Left ventricle myocardium superior (tissue), 1 donor: ENCODE data around the gene TDRD9. TPM values are rescaled to one million over a fixed set of nuclear protein-coding genes. Genes with fewer than 3 reads are reported as not detected.

Source experiments
- ATAC-seq: fragments of 200-7000 bp; cut with Tn5 transposase; one replicate; pipeline ENCODE4 v1.9.1; 2020; ENCODE audit warnings: mild to moderate bottlenecking, moderate library complexity
- DNase-seq: peaks from one replicate; pipeline ENCODE4 v3.0.0-alpha.2; 2020
- intact Hi-C: fragments of 100-400 bp; cut with micrococcal nuclease; formaldehyde crosslinking; loops from one replicate; pipeline ENCODE4 v1.11.0; 2022
- total RNA-seq: library from RNA; stranded (reverse); fragmentation: NEBNext Ultra II Directional; extraction: Animal tissue kit (Norgen Biotek cat#: 25700); gene quantifications from one replicate; pipeline ENCODE4 v1.2.1, GENCODE V29; 2021
- donor health status: DM: no; HTN: yes; CAD: no; lungs with severe emphysema.

The TDRD9 gene
- total RNA-seq, 1 donor from 2014 or later, result 2.2 TPM

- ATAC-seq, result peak; percentile 28
- no peak for DNase-seq
- intact Hi-C loops, result no loop called here
These were observed 37.2 kb upstream of the TDRD9 start for GRCh38 chr14:103890821-103891666.

GRCh38 chr14:103891667-103892215, 36.5 kb upstream of the TDRD9 start:
- ATAC-seq (no peak), DNase-seq (no peak)
- intact Hi-C loops, result no loop called here

- intact Hi-C loops, result no loop called here
- DNase-seq (no peak), ATAC-seq (no peak)
These were observed 36.0 kb upstream of the TDRD9 start for GRCh38 chr14:103892247-103892646.

- intact Hi-C loops, result no loop called here
- DNase-seq (no peak), ATAC-seq (no peak)
These were observed 34.1 kb upstream of the TDRD9 start for GRCh38 chr14:103894034-103894722.

- intact Hi-C loops, result no loop called here
- DNase-seq (peak; percentile 40), ATAC-seq (peak; percentile 19)
These were observed 33.6 kb upstream of the TDRD9 start for GRCh38 chr14:103894723-103895059.

GRCh38 chr14:103896578-103896977, 31.7 kb upstream of the TDRD9 start:
- ATAC-seq (no peak), DNase-seq (no peak)
- intact Hi-C loops, result no loop called here

GRCh38 chr14:103897075-103897947, 30.9 kb upstream of the TDRD9 start:
- intact Hi-C loops, result no loop called here
- peak; percentile 83 for ATAC-seq

GRCh38 chr14:103898204-103898603, 30.1 kb upstream of the TDRD9 start:
- ATAC-seq (no peak), DNase-seq (no peak)
- intact Hi-C loops, result no loop called here

More at GRCh38 chr14:103897075-103897947, 30.9 kb upstream of the TDRD9 start:
- peak; percentile 66 for DNase-seq

GRCh38 chr14:103898711-103899110, 29.5 kb upstream of the TDRD9 start:
- DNase-seq (no peak), ATAC-seq (no peak)
- intact Hi-C loops, result no loop called here

GRCh38 chr14:103899316-103899715, 28.9 kb upstream of the TDRD9 start:
- intact Hi-C loops, result no loop called here
- DNase-seq (no peak), ATAC-seq (no peak)

- DNase-seq (no peak), ATAC-seq (no peak)
These were observed 28.4 kb upstream of the TDRD9 start for GRCh38 chr14:103899833-103900232.

GRCh38 chr14:103904493-103905107, 23.7 kb upstream of the TDRD9 start:
- no peak for ATAC-seq

More at GRCh38 chr14:103899833-103900232, 28.4 kb upstream of the TDRD9 start:
- intact Hi-C loops, result no loop called here

GRCh38 chr14:103905842-103906456, 22.3 kb upstream of the TDRD9 start:
- DNase-seq, result no peak
- ATAC-seq, result no peak
- intact Hi-C loops, result no loop called here

More at GRCh38 chr14:103904493-103905107, 23.7 kb upstream of the TDRD9 start:
- no peak for DNase-seq
- intact Hi-C loops, result no loop called here

- intact Hi-C loops, result no loop called here
- no peak for DNase-seq
- ATAC-seq, result no peak
These were observed 19.7 kb upstream of the TDRD9 start for GRCh38 chr14:103908580-103908979.

- DNase-seq (no peak), ATAC-seq (no peak)
- intact Hi-C loops, result loop anchor here (5.0 kb wide), 1 partner anchor 102 kb away; no protein-coding TSS in a partner anchor
These were observed 18.6 kb upstream of the TDRD9 start for GRCh38 chr14:103909531-103910261.

- ATAC-seq (peak; percentile 98), DNase-seq (peak; percentile 86)
These were observed 17.9 kb upstream of the TDRD9 start for GRCh38 chr14:103910262-103910935.

GRCh38 chr14:103910984-103911383, 17.3 kb upstream of the TDRD9 start:
- intact Hi-C loops, result loop anchor here (5.0 kb wide), 1 partner anchor 104 kb away; no protein-coding TSS in a partner anchor
- no peak for DNase-seq
- ATAC-seq, result peak; percentile 3

More at GRCh38 chr14:103910262-103910935, 17.9 kb upstream of the TDRD9 start:
- intact Hi-C loops, result loop anchor here (5.0 kb wide), 1 partner anchor 103 kb away; no protein-coding TSS in a partner anchor
